Loucy (cell line): ENCODE data around the gene C20orf204.

ENCODE experiments used
- EZH2phosphoT487 ChIP-seq: fragments of 200-600 bp; IDR thresholded peaks from 2 replicates; pipeline ENCODE4 v1.6.1; 2018; ENCODE audit warnings: antibody characterized with exemption, mild to moderate bottlenecking, moderate library complexity, borderline replicate concordance
- TF ChIP-seq, protein P1 (sequence below): fragments of 200-600 bp; sonication (generic); conservative IDR thresholded peaks from 2 replicates; pipeline ENCODE4 v1.5.1; 2014; ENCODE audit warnings: mild to moderate bottlenecking, antibody characterized with exemption, low read length

DNA sequence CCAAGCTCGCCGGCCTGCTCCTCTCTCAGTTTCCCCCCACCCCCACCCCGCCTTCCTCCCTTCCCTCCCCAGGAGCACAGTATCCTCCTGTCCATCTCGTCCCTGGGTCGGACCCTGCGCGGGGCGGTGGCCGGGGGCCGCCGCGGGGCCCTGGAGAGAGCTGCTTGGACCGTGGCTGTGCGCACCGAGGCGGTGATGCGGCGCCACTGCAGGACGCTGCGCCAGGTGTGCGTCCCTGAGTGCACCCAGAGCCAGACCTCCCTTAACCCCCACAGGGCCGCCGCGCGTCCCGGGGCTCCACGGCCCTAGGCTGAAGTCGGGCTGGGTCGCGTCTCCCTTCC lies 2.2 kb downstream of the C20orf204 start:
- TF ChIP-seq, protein P1, sequence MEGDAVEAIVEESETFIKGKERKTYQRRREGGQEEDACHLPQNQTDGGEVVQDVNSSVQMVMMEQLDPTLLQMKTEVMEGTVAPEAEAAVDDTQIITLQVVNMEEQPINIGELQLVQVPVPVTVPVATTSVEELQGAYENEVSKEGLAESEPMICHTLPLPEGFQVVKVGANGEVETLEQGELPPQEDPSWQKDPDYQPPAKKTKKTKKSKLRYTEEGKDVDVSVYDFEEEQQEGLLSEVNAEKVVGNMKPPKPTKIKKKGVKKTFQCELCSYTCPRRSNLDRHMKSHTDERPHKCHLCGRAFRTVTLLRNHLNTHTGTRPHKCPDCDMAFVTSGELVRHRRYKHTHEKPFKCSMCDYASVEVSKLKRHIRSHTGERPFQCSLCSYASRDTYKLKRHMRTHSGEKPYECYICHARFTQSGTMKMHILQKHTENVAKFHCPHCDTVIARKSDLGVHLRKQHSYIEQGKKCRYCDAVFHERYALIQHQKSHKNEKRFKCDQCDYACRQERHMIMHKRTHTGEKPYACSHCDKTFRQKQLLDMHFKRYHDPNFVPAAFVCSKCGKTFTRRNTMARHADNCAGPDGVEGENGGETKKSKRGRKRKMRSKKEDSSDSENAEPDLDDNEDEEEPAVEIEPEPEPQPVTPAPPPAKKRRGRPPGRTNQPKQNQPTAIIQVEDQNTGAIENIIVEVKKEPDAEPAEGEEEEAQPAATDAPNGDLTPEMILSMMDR: no peak
- TF ChIP-seq EZH2phosphoT487: no peak
